Pons (tissue), 1 donor: ENCODE measurements around the gene PURB.
"Not testable (repeated sequence)": the region's sequence is repeated elsewhere in the genome, so short reads cannot be mapped to it uniquely, and the experiment has no call there.

Experiments used
- DNase-seq: peaks from one replicate; pipeline ENCODE4 v3.0.0-alpha.2; 2016; ENCODE audit warnings: low spot score

PURB gene

GRCh38 chr7:44885394-44886317, at the start of gene PURB:
TSS of gene PURB (minus strand) at chr7:44885530. CDS start at chr7:44885348, 182 bp downstream.
- DNase-seq: peak; percentile 94

GRCh38 chr7:44935016-44935415, 49.7 kb upstream of the PURB start:
- no peak for DNase-seq

- DNase-seq: not testable (repeated sequence)
Observed at GRCh38 chr7:44934510-44934909, 49.2 kb upstream of the PURB start.

- DNase-seq: no peak
Observed at GRCh38 chr7:44930921-44931320, 45.6 kb upstream of the PURB start.

- DNase-seq: no peak
Observed at GRCh38 chr7:44922351-44922694, 37.0 kb upstream of the PURB start.

GRCh38 chr7:44921607-44922350, 36.4 kb upstream of the PURB start:
- peak; percentile 81 for DNase-seq

- no peak for DNase-seq
Observed at GRCh38 chr7:44920119-44920518, 34.8 kb upstream of the PURB start.

- DNase-seq: no peak
Observed at GRCh38 chr7:44918029-44918428, 32.7 kb upstream of the PURB start.

- DNase-seq: no peak
Observed at GRCh38 chr7:44917465-44917864, 32.1 kb upstream of the PURB start.

GRCh38 chr7:44914992-44915607, 29.8 kb upstream of the PURB start:
- DNase-seq: peak; percentile 30

GRCh38 chr7:44912775-44913347, 27.5 kb upstream of the PURB start:
- no peak for DNase-seq

GRCh38 chr7:44911911-44912310, 26.6 kb upstream of the PURB start:
- no peak for DNase-seq

GRCh38 chr7:44909596-44910389, 24.5 kb upstream of the PURB start:
- no peak for DNase-seq

GRCh38 chr7:44906965-44907364, 21.6 kb upstream of the PURB start:
- no peak for DNase-seq

- DNase-seq: no peak
Observed at GRCh38 chr7:44905002-44905635, 19.8 kb upstream of the PURB start.

GRCh38 chr7:44899443-44899842, 14.1 kb upstream of the PURB start:
- no peak for DNase-seq

- no peak for DNase-seq
Observed at GRCh38 chr7:44898039-44898438, 12.7 kb upstream of the PURB start.

- no peak for DNase-seq
Observed at GRCh38 chr7:44897309-44897708, 12.0 kb upstream of the PURB start.

GRCh38 chr7:44894888-44895580, 9.7 kb upstream of the PURB start:
- no peak for DNase-seq

GRCh38 chr7:44893710-44894234, 8.4 kb upstream of the PURB start:
- DNase-seq: no peak
